HG03469 (cell line): ENCODE data around the gene CLPX.
"Not testable (repeated sequence)": the region's sequence is repeated elsewhere in the genome, so short reads cannot be mapped to it uniquely, and the experiment has no call there.

ENCODE experiments used
- ATAC-seq: cut with Tn5 transposase; IDR thresholded peaks from one replicate; pipeline ENCODE4 v1.9.1; 2021; ENCODE audit warnings: mild to moderate bottlenecking, moderate library complexity, moderate number of reproducible peaks; ENCODE audit not compliant: unreplicated experiment

Gene CLPX

GRCh38 chr15:65184868-65185717 lies at the start of gene CLPX:
Gene CLPX (minus strand): TSS chr15:65185342. CDS start chr15:65185153, 189 bp downstream.
- ATAC-seq: peak; percentile 35

GRCh38 chr15:65233696-65234095 lies 48.6 kb upstream of the CLPX start:
- ATAC-seq: no peak

- no peak for ATAC-seq
Measured at GRCh38 chr15:65232520-65232919, 47.4 kb upstream of the CLPX start.

- ATAC-seq: no peak
Measured at GRCh38 chr15:65231306-65231705, 46.2 kb upstream of the CLPX start.

- not testable (repeated sequence) for ATAC-seq
Measured at GRCh38 chr15:65226901-65227300, 41.8 kb upstream of the CLPX start.

- no peak for ATAC-seq
Measured at GRCh38 chr15:65226221-65226620, 41.1 kb upstream of the CLPX start.

- ATAC-seq: no peak
Measured at GRCh38 chr15:65223996-65224395, 38.9 kb upstream of the CLPX start.

- no peak for ATAC-seq
Measured at GRCh38 chr15:65222891-65223290, 37.7 kb upstream of the CLPX start.

- ATAC-seq: no peak
Measured at GRCh38 chr15:65221697-65222096, 36.6 kb upstream of the CLPX start.

- ATAC-seq: no peak
Measured at GRCh38 chr15:65219137-65219536, 34.0 kb upstream of the CLPX start.

- no peak for ATAC-seq
Measured at GRCh38 chr15:65217526-65218482, 32.7 kb upstream of the CLPX start.

GRCh38 chr15:65215496-65215895 lies 30.4 kb upstream of the CLPX start:
- no peak for ATAC-seq

- ATAC-seq: no peak
Measured at GRCh38 chr15:65214010-65214409, 28.9 kb upstream of the CLPX start.

GRCh38 chr15:65213241-65213640 lies 28.1 kb upstream of the CLPX start:
- ATAC-seq: no peak

- no peak for ATAC-seq
Measured at GRCh38 chr15:65212097-65212496, 27.0 kb upstream of the CLPX start.

- ATAC-seq: no peak
Measured at GRCh38 chr15:65211482-65211982, 26.4 kb upstream of the CLPX start.

GRCh38 chr15:65210770-65211481 lies 25.8 kb upstream of the CLPX start, which contains the start of gene CILP:
Gene CILP (minus strand): TSS chr15:65211473. CDS start chr15:65209755, 1,718 bp downstream.
- no peak for ATAC-seq

GRCh38 chr15:65209701-65210643 lies 24.8 kb upstream of the CLPX start:
- ATAC-seq: no peak

- ATAC-seq: no peak
Measured at GRCh38 chr15:65208647-65209046, 23.5 kb upstream of the CLPX start.
